Measurements from ENCODE around the gene ADGRD1.

The ADGRD1 gene

DNA sequence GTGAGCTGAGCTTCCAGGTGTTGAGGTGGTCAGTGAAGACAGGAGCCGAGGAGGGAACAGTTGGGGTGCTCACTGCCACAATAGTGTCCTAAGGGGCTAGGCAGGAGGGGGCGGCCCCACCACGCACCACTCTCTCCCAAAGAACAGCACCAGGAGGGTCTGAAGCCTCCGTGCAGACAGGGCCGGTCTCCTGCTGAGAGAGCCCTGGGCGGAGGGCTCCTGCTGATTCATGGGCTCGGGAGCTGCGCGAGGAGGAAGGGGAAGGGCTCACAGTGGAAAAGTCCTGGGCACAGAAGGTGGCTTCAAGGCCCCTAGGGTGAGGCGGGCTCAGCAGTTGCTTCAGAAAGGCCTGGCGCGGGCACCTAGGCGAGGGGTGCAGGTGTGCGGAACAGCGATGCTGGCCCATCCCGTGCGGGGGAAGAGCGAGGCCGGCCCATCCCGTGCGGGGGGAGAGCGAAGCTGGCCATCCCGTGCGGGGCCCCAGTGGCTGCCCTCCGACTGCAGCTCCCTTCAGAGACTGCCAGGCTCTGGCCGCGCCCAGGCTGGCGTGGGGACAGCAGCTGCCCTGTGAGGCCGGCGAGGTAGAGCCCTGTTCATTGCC lies 176.7 kb downstream of the ADGRD1 start:
- TF ChIP-seq TAF1 (IDR thresholded peaks at IDR 0.05; ENCODE audit: borderline replicate concordance, insufficient read depth, low read length): no peak
- no peak for TF ChIP-seq FOXP2 (optimal IDR thresholded peaks at IDR 0.05; ENCODE audit: borderline replicate concordance, extremely low read depth, extremely low read length, insufficient read depth)
- TF ChIP-seq SIN3A (IDR thresholded peaks at IDR 0.05; ENCODE audit: borderline replicate concordance, insufficient read depth, low read length): no peak
- no peak for TF ChIP-seq POLR2AphosphoS5 (IDR thresholded peaks at IDR 0.05; ENCODE audit: low read depth, low read length)
- TF ChIP-seq, protein P1, sequence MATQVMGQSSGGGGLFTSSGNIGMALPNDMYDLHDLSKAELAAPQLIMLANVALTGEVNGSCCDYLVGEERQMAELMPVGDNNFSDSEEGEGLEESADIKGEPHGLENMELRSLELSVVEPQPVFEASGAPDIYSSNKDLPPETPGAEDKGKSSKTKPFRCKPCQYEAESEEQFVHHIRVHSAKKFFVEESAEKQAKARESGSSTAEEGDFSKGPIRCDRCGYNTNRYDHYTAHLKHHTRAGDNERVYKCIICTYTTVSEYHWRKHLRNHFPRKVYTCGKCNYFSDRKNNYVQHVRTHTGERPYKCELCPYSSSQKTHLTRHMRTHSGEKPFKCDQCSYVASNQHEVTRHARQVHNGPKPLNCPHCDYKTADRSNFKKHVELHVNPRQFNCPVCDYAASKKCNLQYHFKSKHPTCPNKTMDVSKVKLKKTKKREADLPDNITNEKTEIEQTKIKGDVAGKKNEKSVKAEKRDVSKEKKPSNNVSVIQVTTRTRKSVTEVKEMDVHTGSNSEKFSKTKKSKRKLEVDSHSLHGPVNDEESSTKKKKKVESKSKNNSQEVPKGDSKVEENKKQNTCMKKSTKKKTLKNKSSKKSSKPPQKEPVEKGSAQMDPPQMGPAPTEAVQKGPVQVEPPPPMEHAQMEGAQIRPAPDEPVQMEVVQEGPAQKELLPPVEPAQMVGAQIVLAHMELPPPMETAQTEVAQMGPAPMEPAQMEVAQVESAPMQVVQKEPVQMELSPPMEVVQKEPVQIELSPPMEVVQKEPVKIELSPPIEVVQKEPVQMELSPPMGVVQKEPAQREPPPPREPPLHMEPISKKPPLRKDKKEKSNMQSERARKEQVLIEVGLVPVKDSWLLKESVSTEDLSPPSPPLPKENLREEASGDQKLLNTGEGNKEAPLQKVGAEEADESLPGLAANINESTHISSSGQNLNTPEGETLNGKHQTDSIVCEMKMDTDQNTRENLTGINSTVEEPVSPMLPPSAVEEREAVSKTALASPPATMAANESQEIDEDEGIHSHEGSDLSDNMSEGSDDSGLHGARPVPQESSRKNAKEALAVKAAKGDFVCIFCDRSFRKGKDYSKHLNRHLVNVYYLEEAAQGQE (IDR thresholded peaks at IDR 0.05; ENCODE audit: insufficient read depth in 1 of 2, low read depth in 2 of 2, low read length in 2 of 2): no peak

DNA sequence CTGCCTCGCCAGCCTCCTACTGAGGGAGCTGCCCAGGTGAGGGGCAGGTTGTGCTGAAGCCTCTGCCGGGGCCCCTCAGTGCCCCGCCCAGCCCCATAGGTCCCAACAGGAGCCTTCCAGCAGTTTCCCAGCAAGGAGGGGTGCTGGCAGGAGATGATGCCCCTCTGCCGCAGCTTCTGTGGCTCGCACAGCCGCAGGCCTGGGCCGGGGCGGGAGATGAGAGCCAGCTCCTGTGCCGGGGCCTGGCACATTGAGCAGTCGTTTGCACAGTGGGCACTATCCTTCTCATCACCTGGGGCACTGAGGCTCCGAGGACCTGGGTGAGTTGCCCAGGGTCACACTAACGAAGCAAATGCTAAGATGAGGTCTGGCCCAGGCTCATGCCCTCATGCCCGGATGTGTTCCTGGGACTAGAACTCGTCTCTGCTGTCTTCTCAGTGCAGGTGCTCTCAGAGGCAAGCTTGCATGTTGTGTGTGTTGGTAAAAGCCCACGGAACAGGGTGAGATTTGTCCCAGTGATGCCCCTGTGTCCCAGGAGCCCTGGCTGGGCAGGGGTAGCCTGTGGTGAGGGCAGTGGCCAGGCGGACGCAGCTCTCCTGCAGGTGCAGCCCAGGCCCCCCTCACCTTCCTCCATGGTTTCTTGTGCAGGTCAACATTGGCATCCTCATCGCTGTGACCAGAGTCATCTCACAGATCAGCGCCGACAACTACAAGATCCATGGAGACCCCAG lies 177.5 kb downstream of the ADGRD1 start:
- TF ChIP-seq, protein P1 (IDR thresholded peaks at IDR 0.05; ENCODE audit: insufficient read depth in 1 of 2, low read depth in 2 of 2, low read length in 2 of 2): no peak
- TF ChIP-seq TAF1 (IDR thresholded peaks at IDR 0.05; ENCODE audit: borderline replicate concordance, insufficient read depth, low read length): no peak
- TF ChIP-seq FOXP2 (optimal IDR thresholded peaks at IDR 0.05; ENCODE audit: borderline replicate concordance, extremely low read depth, extremely low read length, insufficient read depth): no peak
- TF ChIP-seq POLR2AphosphoS5 (IDR thresholded peaks at IDR 0.05; ENCODE audit: low read depth, low read length): no peak
- no peak for TF ChIP-seq SIN3A (IDR thresholded peaks at IDR 0.05; ENCODE audit: borderline replicate concordance, insufficient read depth, low read length)

DNA sequence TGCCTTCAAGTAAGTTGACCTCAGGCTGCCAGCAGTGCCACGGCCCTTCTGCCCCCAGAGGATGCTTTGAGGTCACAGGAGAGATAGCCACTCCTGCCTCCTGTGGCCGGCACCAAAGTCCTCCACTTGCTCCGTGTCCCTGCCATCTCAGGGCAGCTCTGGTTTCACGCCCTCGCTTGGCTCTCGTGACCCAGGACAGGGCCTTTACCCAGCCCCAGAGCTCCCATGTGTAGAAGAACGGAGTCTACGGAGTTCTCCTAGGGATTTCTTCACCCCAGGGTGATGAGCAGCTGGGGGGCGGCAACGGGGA lies 178.1 kb downstream of the ADGRD1 start:
- no peak for TF ChIP-seq TAF1 (IDR thresholded peaks at IDR 0.05; ENCODE audit: borderline replicate concordance, insufficient read depth, low read length)
- TF ChIP-seq FOXP2 (optimal IDR thresholded peaks at IDR 0.05; ENCODE audit: borderline replicate concordance, extremely low read depth, extremely low read length, insufficient read depth): no peak
- no peak for TF ChIP-seq POLR2AphosphoS5 (IDR thresholded peaks at IDR 0.05; ENCODE audit: low read depth, low read length)
- TF ChIP-seq, protein P1 (IDR thresholded peaks at IDR 0.05; ENCODE audit: insufficient read depth in 1 of 2, low read depth in 2 of 2, low read length in 2 of 2): no peak
- TF ChIP-seq SIN3A (IDR thresholded peaks at IDR 0.05; ENCODE audit: borderline replicate concordance, insufficient read depth, low read length): no peak

DNA sequence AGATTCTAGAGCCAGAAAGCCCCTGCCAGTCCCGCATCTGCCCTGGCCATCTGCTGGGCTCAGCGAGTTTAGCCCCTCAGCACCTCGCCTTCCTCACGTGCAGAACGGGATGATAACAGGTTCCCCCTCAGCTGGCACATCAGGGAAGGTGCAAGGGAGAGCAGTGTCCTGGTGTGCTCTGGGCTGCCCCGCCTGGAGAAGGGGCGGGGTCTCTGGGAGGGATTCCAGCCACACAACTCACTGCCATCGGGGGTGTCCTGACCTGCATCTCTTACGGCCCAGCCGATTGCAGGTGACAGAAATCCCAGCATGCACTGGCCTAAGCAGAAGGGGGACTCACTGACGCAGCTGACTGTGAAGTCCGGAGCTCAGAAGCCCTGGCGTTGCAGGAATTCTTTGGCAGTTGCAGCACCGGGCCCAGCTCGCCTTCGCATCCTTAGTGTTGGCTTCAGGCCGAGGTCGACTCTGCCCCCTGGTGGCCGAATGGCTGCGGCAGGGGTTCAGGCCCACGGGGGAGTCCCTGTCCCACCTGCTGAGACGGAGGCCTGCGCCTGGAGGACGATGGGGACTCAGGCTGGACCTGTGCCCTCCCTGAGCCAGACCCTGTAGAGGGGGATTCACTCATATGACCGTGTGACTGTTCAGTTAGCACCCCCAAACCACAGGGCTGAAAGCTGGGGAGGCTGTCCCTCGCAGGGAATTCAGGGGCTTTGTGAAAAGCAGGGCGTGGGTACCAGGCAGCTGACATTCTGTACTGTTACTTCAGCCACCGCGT lies 178.6 kb downstream of the ADGRD1 start:
- TF ChIP-seq, protein P1 (IDR thresholded peaks at IDR 0.05; ENCODE audit: insufficient read depth in 1 of 2, low read depth in 2 of 2, low read length in 2 of 2): no peak
- no peak for TF ChIP-seq SIN3A (IDR thresholded peaks at IDR 0.05; ENCODE audit: borderline replicate concordance, insufficient read depth, low read length)
- no peak for TF ChIP-seq POLR2AphosphoS5 (IDR thresholded peaks at IDR 0.05; ENCODE audit: low read depth, low read length)
- TF ChIP-seq FOXP2 (optimal IDR thresholded peaks at IDR 0.05; ENCODE audit: borderline replicate concordance, extremely low read depth, extremely low read length, insufficient read depth): no peak
- TF ChIP-seq TAF1 (IDR thresholded peaks at IDR 0.05; ENCODE audit: borderline replicate concordance, insufficient read depth, low read length): no peak

Data from PFSK-1 (cell line).